Muscle layer of duodenum (tissue), 2 donors: ENCODE results near the gene ARL3.

Experiments used
- H3K27ac ChIP-seq: one replicate; pipeline ENCODE4 v1.7.0; 2013; ENCODE audit warnings: mild to moderate bottlenecking, low read length
- H3K27me3 ChIP-seq: one replicate; pipeline ENCODE4 v1.7.0; 2013; ENCODE audit warnings: low read depth, mild to moderate bottlenecking, control low read depth, low read length
- H3K36me3 ChIP-seq, 2 donors: one replicate each; pipeline ENCODE4 v1.7.0; 2013; ENCODE audit warnings: low read length in 2 of 2, control low read depth in 1 of 2, mild to moderate bottlenecking in 1 of 2; ENCODE audit not compliant: insufficient read depth in 2 of 2, control insufficient read depth in 1 of 2
- H3K4me1 ChIP-seq, 2 donors: one replicate each; pipeline ENCODE4 v1.7.0; 2013; ENCODE audit warnings: low read length in 2 of 2, mild to moderate bottlenecking in 2 of 2, control low read depth in 1 of 2, moderate library complexity in 1 of 2; ENCODE audit not compliant: insufficient read depth in 2 of 2, control insufficient read depth in 1 of 2
- H3K4me3 ChIP-seq, 2 donors: one replicate each; pipeline ENCODE4 v1.7.0; 2013; ENCODE audit warnings: low read length in 2 of 2, low read depth in 1 of 2, mild to moderate bottlenecking in 1 of 2
- H3K9me3 ChIP-seq, 2 donors: one replicate each; pipeline ENCODE4 v1.7.0; 2013; ENCODE audit warnings: low read length in 2 of 2, control low read depth in 1 of 2, mild to moderate bottlenecking in 1 of 2; ENCODE audit not compliant: control insufficient read depth in 1 of 2
- donor health status: healthy.

ARL3 gene

GRCh38 chr10:102677331-102678067 lies 36.7 kb downstream of the ARL3 start:
- H3K4me1 ChIP-seq = peaks cover 27 to 49% of the 10 kb centered on the region in 2 donors
- H3K9me3 ChIP-seq = no peaks in the 10 kb centered on the region
- H3K27ac ChIP-seq = peak overlapping the region; percentile 3
- peaks cover 0 to 12% of the 10 kb centered on the region in 2 donors for H3K36me3 ChIP-seq
- no peak overlapping the region for H3K4me3 ChIP-seq
- no peaks in the 10 kb centered on the region for H3K27me3 ChIP-seq

GRCh38 chr10:102676534-102677315 lies 37.5 kb downstream of the ARL3 start:
- H3K4me1 ChIP-seq = peaks cover 27 to 49% of the 10 kb centered on the region in 2 donors

GRCh38 chr10:102675666-102676533 lies 38.3 kb downstream of the ARL3 start:
- Histone ChIP-seq H3K9me3 (no peaks in the 10 kb centered on the region), H3K4me3 (peak overlapping the region in 1 of 2 donors; percentile 26), H3K36me3 (no peaks in the 10 kb centered on the region), H3K27ac (peak overlapping the region; percentile 16), H3K27me3 (no peaks in the 10 kb centered on the region), H3K4me1 (peaks cover 27 to 49% of the 10 kb centered on the region in 2 donors)

More at GRCh38 chr10:102676534-102677315, 37.5 kb downstream of the ARL3 start:
- H3K36me3 ChIP-seq = peaks cover 0 to 4% of the 10 kb centered on the region in 2 donors
- H3K9me3 ChIP-seq = no peaks in the 10 kb centered on the region
- H3K27me3 ChIP-seq = no peaks in the 10 kb centered on the region
- peak overlapping the region in 1 of 2 donors; percentile 8 for H3K4me3 ChIP-seq
- peak overlapping the region; percentile 16 for H3K27ac ChIP-seq

GRCh38 chr10:102675011-102675665 lies 39.1 kb downstream of the ARL3 start:
- no peaks in the 10 kb centered on the region for H3K36me3 ChIP-seq
- no peaks in the 10 kb centered on the region for H3K27me3 ChIP-seq
- H3K4me3 ChIP-seq = peak overlapping the region; percentile 56 to 60
- peak overlapping the region; percentile 89 for H3K27ac ChIP-seq
- no peaks in the 10 kb centered on the region for H3K9me3 ChIP-seq
- peaks cover 27 to 49% of the 10 kb centered on the region in 2 donors for H3K4me1 ChIP-seq

- Histone ChIP-seq H3K27me3 (no peaks in the 10 kb centered on the region), H3K4me1 (peaks cover 27 to 49% of the 10 kb centered on the region in 2 donors), H3K27ac (peak overlapping the region; percentile 89), H3K9me3 (no peaks in the 10 kb centered on the region), H3K36me3 (no peaks in the 10 kb centered on the region), H3K4me3 (peak overlapping the region; percentile 56 to 60)
These were observed 39.6 kb downstream of the ARL3 start for GRCh38 chr10:102674566-102674965.

- H3K4me1 ChIP-seq = peaks cover 30 to 47% of the 10 kb centered on the region in 2 donors
- no peaks in the 10 kb centered on the region for H3K9me3 ChIP-seq
- H3K4me3 ChIP-seq = peak overlapping the region; percentile 56 to 60
- H3K36me3 ChIP-seq = no peaks in the 10 kb centered on the region
- H3K27ac ChIP-seq = peak overlapping the region; percentile 89
- H3K27me3 ChIP-seq = no peaks in the 10 kb centered on the region
These were observed 40.2 kb downstream of the ARL3 start for GRCh38 chr10:102673819-102674511.

- H3K9me3 ChIP-seq = no peaks in the 10 kb centered on the region
- no peaks in the 10 kb centered on the region for H3K36me3 ChIP-seq
- H3K27ac ChIP-seq = peak overlapping the region; percentile 89
- H3K4me1 ChIP-seq = peaks cover 30 to 42% of the 10 kb centered on the region in 2 donors
- H3K4me3 ChIP-seq = peak overlapping the region; percentile 56 to 60
- no peaks in the 10 kb centered on the region for H3K27me3 ChIP-seq
These were observed 40.9 kb downstream of the ARL3 start for GRCh38 chr10:102673236-102673818.

- Histone ChIP-seq H3K27ac (no peak overlapping the region), H3K4me1 (peaks cover 28 to 30% of the 10 kb centered on the region in 2 donors), H3K36me3 (no peaks in the 10 kb centered on the region), H3K27me3 (no peaks in the 10 kb centered on the region), H3K9me3 (no peaks in the 10 kb centered on the region), H3K4me3 (no peak overlapping the region)
These were observed 43.2 kb downstream of the ARL3 start for GRCh38 chr10:102670871-102671434.

- Histone ChIP-seq H3K36me3 (no peaks in the 10 kb centered on the region), H3K9me3 (no peaks in the 10 kb centered on the region), H3K27ac (no peak overlapping the region), H3K4me3 (no peak overlapping the region), H3K4me1 (peaks cover 20 to 24% of the 10 kb centered on the region in 2 donors), H3K27me3 (no peaks in the 10 kb centered on the region)
These were observed 44.0 kb downstream of the ARL3 start for GRCh38 chr10:102670065-102670670.
